GM23248 (cell line): ENCODE results near the gene NRM. TPM values are rescaled to one million over a fixed set of nuclear protein-coding genes. Genes with fewer than 3 reads are reported as not detected.
A peak's percentile ranks its signal among the peaks of the same experiment; 100 is the strongest.
"Not testable (repeated sequence)": the region's sequence is repeated elsewhere in the genome, so short reads cannot be mapped to it uniquely, and the experiment has no call there.

Experiments used
- DNase-seq: peaks from one replicate; pipeline ENCODE4 v3.0.0-alpha.2; 2015
- H2AFZ ChIP-seq: fragments of 200-600 bp; sonication (generic); 2 replicates; pipeline ENCODE4 v1.6.1; 2016; ENCODE audit warnings: antibody characterized with exemption
- H3F3A ChIP-seq: fragments of 200-600 bp; sonication (generic); 2 replicates; pipeline ENCODE4 v1.6.1; 2016; ENCODE audit warnings: mild to moderate bottlenecking, antibody characterized with exemption, mixed run types; ENCODE audit not compliant: insufficient read depth
- H3K27ac ChIP-seq: fragments of 200-600 bp; sonication (generic); 2 replicates; pipeline ENCODE4 v1.5.1; 2016; ENCODE audit warnings: mild to moderate bottlenecking
- H3K27me3 ChIP-seq: fragments of 200-600 bp; sonication (generic); replicated peaks from 2 replicates; pipeline ENCODE4 v1.6.1; 2016; ENCODE audit warnings: mild to moderate bottlenecking; ENCODE audit not compliant: insufficient read depth
- H3K36me3 ChIP-seq: fragments of 200-600 bp; sonication (generic); 2 replicates; pipeline ENCODE4 v1.6.1; 2016; ENCODE audit warnings: low read depth, mild to moderate bottlenecking
- H3K4me1 ChIP-seq: fragments of 200-600 bp; sonication (generic); 2 replicates; pipeline ENCODE4 v1.6.1; 2016; ENCODE audit warnings: mild to moderate bottlenecking; ENCODE audit not compliant: insufficient read depth
- H3K4me2 ChIP-seq: fragments of 200-600 bp; sonication (generic); one replicate; pipeline ENCODE4 v1.6.1; 2016; ENCODE audit warnings: mild to moderate bottlenecking; ENCODE audit not compliant: unreplicated experiment
- H3K4me3 ChIP-seq: fragments of 200-600 bp; sonication (generic); 2 replicates; pipeline ENCODE4 v1.5.1; 2016; ENCODE audit warnings: mild to moderate bottlenecking
- H3K79me2 ChIP-seq: fragments of 200-600 bp; sonication (generic); 2 replicates; pipeline ENCODE4 v1.6.1; 2016; ENCODE audit warnings: mild to moderate bottlenecking; ENCODE audit not compliant: insufficient read depth
- H3K9ac ChIP-seq: fragments of 200-600 bp; sonication (generic); 2 replicates; pipeline ENCODE4 v1.6.1; 2016; ENCODE audit warnings: mild to moderate bottlenecking
- H3K9me2 ChIP-seq: fragments of 200-600 bp; sonication (generic); 2 replicates; pipeline ENCODE4 v1.6.1; 2016; ENCODE audit warnings: mixed run types, mild to moderate bottlenecking, moderate library complexity; ENCODE audit not compliant: insufficient read depth
- H3K9me3 ChIP-seq: fragments of 200-600 bp; sonication (generic); one replicate; pipeline ENCODE4 v1.6.1; 2017; ENCODE audit warnings: low read depth
- H4K20me1 ChIP-seq: fragments of 200-600 bp; sonication (generic); 2 replicates; pipeline ENCODE4 v1.6.0; 2016; ENCODE audit not compliant: insufficient read depth
- EZH2 ChIP-seq: fragments of 200-600 bp; sonication (generic); IDR thresholded peaks from 2 replicates; pipeline ENCODE4 v1.6.1; 2018; ENCODE audit warnings: antibody characterized with exemption, mild to moderate bottlenecking; ENCODE audit not compliant: insufficient read depth, poor library complexity, severe bottlenecking
- EZH2phosphoT487 ChIP-seq: fragments of 200-600 bp; sonication (generic); IDR thresholded peaks from 2 replicates; pipeline ENCODE4 v1.6.1; 2018; ENCODE audit warnings: antibody characterized with exemption, moderate library complexity, mild to moderate bottlenecking, low read depth; ENCODE audit not compliant: insufficient read depth
- WGBS, 2 experiments: methylation state at CpG; one replicate each; pipeline ENCODE4 v1.1.6; 2015 to 2017; ENCODE audit warnings: low lambda C conversion rate in 2 of 2, low coverage in 1 of 2; ENCODE audit errors: missing lambda C conversion rate in 2 of 2; 5-methylcytosine and 5-hydroxymethylcytosine counted together
- in situ Hi-C: fragments of 300-500 bp; cut with MboI; formaldehyde crosslinking; loops from 2 replicates; pipeline ENCODE4 v1.15.0; 2020
- polyA plus RNA-seq: library from polyadenylated mRNA; unstranded; fragments of >200 nt; fragmentation: Nextera tagmentation; extraction: Ambion mirVana; gene quantifications from 2 replicates; pipeline ENCODE4 v1.2.1, GENCODE V29; 2016
- total RNA-seq: library from RNA; depleted of rRNA; stranded (reverse); fragments of >200 nt; shearing (Covaris generic); gene quantifications from 2 replicates; pipeline ENCODE4 v1.2.3, GENCODE V29; 2014

The NRM gene
- total and polyA plus RNA-seq, 2 experiments from 2014 or later: 6.2 to 11.3 TPM

DNA sequence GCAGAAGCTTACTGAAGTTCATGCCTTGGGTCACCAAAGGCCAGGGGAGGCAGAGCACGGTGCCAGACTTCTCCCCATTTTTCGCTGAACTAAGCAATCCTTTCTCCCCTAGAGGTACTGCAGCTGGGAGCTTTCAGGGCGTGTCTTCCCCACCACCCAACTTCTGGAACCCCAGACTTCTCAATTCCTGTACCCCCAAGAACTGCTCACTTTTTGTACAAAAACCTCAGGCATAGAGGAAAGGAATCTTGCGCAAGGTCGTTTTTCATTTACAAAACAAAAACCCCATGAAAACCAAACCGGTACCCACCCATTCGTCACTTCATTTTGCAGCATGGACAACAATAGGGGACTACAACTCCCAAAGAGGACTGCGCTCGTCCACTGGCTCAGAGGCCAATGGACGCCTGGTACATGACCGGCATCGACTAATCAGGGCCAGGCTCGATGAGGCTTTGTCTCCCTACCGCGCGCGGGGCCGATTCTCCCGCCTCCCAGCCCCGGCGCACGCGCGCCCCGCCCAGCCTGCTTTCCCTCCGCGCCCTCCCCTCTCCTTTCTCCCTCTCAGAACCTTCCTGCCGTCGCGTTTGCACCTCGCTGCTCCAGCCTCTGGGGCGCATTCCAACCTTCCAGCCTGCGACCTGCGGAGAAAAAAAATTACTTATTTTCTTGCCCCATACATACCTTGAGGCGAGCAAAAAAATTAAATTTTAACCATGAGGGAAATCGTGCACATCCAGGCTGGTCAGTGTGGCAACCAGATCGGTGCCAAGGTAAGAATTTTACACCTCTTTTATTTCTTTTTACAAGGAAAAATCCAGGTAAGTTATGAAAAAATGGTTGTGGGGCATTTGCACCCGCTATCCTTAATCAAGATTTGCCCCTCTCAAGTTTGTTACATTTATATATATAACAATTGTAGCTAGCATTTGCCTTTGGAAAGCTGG, 29.3 kb upstream of the NRM start, which contains the start of gene TUBB:
Gene TUBB (plus strand): TSS at position 562 of the 947 bp plus-strand sequence. CDS start 155 bp downstream, at position 717.
- TF ChIP-seq EZH2 (no peak), EZH2phosphoT487 (no peak)

DNA sequence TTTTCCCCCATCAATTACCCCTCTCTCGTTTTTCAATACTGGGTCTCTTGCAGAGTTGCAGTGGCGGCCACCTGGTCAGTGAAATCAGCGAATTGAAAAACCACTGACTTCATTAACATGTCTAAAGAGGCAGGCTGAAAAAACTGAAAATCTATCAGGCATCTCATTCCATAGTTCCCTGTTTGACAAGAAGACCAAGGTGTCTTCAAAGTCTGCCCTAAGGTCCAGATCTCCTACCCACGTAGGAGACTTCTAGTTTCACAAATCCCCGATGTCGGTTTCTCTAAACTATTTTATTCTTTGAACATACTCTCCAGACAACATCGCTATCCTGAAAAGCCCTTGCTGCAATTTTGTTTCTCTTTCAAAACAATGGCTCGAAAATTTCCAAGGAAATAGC, 28.6 kb upstream of the NRM start:
- peak overlapping the region; percentile 94 for H3K27ac ChIP-seq
- H3K4me1 ChIP-seq: peaks cover 35% of the 10 kb centered on the region
- TF ChIP-seq EZH2phosphoT487 (no peak), EZH2 (no peak)
- H3K9ac ChIP-seq: peak overlapping the region; percentile 99
- 10 to 13% methylated on average over 8 of the region's 8 CpGs for WGBS, 2 experiments
- peaks cover 16% of the 10 kb centered on the region; the same call in 1 of the 2 replicates for H4K20me1 ChIP-seq
- H3F3A ChIP-seq: peaks cover 53% of the 10 kb centered on the region
- no peaks in the 10 kb centered on the region for H3K9me3 ChIP-seq
- H3K4me3 ChIP-seq: peak overlapping the region; percentile 97
- no peak for DNase-seq
- peaks cover 20% of the 10 kb centered on the region for H3K36me3 ChIP-seq
- in situ Hi-C loops: no loop called here
- peak overlapping the region; percentile 72 for H2AFZ ChIP-seq
- H3K79me2 ChIP-seq: peaks cover 87% of the 10 kb centered on the region
- no peaks in the 10 kb centered on the region for H3K27me3 ChIP-seq
- peak overlapping the region; percentile 93 for H3K4me2 ChIP-seq
- no peaks in the 10 kb centered on the region for H3K9me2 ChIP-seq

More for the DNA sequence above, 29.3 kb upstream of the NRM start, which contains the start of gene TUBB:
- Histone ChIP-seq H3K9me2 (no peaks in the 10 kb centered on the region), H3K4me1 (peaks cover 42% of the 10 kb centered on the region), H3K9ac (peak within 1 kb of the TSS; percentile 99), H3K27me3 (no peaks in the 10 kb centered on the region), H3K79me2 (peaks cover 87% of the 10 kb centered on the region), H3K4me3 (peak within 1 kb of the TSS; percentile 97), H3K9me3 (no peaks in the 10 kb centered on the region), H3K36me3 (peaks cover 25% of the 10 kb centered on the region), H2AFZ (peak within 1 kb of the TSS; percentile 72), H4K20me1 (peaks cover 19% of the 10 kb centered on the region; the same call in 1 of the 2 replicates), H3F3A (peaks cover 60% of the 10 kb centered on the region), H3K4me2 (peak within 1 kb of the TSS; percentile 93), H3K27ac (peak within 1 kb of the TSS; percentile 95)
- in situ Hi-C loops: no loop called here
- DNase-seq: peak; percentile 100
- WGBS, 2 experiments: 0 to 1% methylated on average over 23 to 38 of the region's 38 CpGs

DNA sequence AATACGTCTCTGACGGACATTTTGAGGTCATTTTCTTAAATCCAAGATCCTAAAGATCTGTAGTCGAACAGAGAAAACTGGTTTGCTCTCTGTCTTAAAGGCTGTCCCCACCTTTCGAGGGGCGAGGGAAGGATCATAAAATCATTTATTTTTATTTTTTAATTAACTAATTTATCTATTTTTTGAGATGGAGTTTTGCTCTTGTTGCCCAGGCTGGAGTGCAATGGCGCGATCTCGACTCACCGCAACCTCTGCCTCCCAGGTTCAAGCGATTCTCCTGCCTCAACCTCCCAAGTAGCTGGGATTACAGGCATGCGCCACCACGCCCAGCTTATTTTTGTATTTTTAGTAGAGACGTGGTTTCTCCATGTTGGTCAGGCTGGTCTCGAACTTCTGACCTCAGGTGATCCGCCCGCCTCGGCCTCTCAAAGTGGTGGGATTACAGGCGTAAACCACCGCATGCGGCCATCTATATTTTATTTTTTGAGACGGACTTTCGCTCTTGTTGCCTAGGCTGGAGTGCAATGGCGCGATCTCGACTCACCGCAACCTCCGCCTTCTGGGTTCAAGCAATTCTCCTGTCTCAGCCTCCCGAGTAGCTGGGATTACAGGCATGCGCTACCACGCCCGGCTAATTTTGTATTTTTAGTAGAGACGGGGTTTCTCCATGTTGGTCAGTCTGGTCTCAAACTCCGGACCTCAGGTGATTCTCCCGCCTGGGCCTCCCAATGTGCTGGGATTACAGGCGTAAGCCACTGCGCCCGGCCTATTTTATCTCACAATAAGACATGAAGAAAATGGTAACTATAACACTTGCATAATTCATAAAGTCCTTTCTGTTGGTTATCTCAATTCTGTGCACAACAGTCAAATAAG, 27.3 kb upstream of the NRM start:
- H2AFZ ChIP-seq, H3K9me2 ChIP-seq, in situ Hi-C loops, H3K9me3 ChIP-seq, DNase-seq, H4K20me1 ChIP-seq, H3K27me3 ChIP-seq: not testable (repeated sequence)
- Histone ChIP-seq H3K9ac (peak overlapping the region; percentile 99), H3K4me2 (peak overlapping the region; percentile 93), H3K27ac (peak overlapping the region; percentile 94), H3K4me3 (peak overlapping the region; percentile 57), H3K36me3 (peaks cover 14% of the 10 kb centered on the region), H3K4me1 (peaks cover 22% of the 10 kb centered on the region), H3K79me2 (peaks cover 76% of the 10 kb centered on the region), H3F3A (peaks cover 40% of the 10 kb centered on the region)
- WGBS, 2 experiments: 78 to 80% methylated on average over 35 to 37 of the region's 37 CpGs
